Activated T-cell treated with anti-CD3 and anti-CD28 coated beads, Interleukin-2, amount 50 U/mL, for 4 hours (primary cell): ENCODE data around the gene SACS. TPM values are rescaled to one million over a fixed set of nuclear protein-coding genes. Genes with fewer than 3 reads are reported as not detected.
A peak's percentile ranks its signal among the peaks of the same experiment; 100 is the strongest.

ENCODE experiments used
- ATAC-seq, 2 donors: fragments of 200-7000 bp; cut with Tn5 transposase; one replicate each; pipeline ENCODE4 v1.10.0; 2021
- DNase-seq: peaks from one replicate; pipeline ENCODE4 v3.0.0-alpha.2; 2020
- H3K27me3 Mint-ChIP-seq: one replicate; pipeline ENCODE4 v1.8.0; 2021; ENCODE audit warnings: low read depth, mixed read lengths
- H3K36me3 Mint-ChIP-seq: one replicate; pipeline ENCODE4 v1.8.0; 2022; ENCODE audit warnings: mixed read lengths; ENCODE audit not compliant: insufficient read depth
- H3K4me1 Mint-ChIP-seq: one replicate; pipeline ENCODE4 v1.8.0; 2021; ENCODE audit warnings: low read depth, mixed read lengths
- H3K4me3 Mint-ChIP-seq: one replicate; pipeline ENCODE4 v1.8.0; 2021; ENCODE audit warnings: mild to moderate bottlenecking, moderate library complexity, mixed read lengths
- H3K9me3 Mint-ChIP-seq: one replicate; pipeline ENCODE4 v1.8.0; 2021; ENCODE audit warnings: mixed read lengths
- total RNA-seq, 3 donors: library from RNA; stranded (reverse); gene quantifications; one replicate each; pipeline ENCODE4 v1.2.1, GENCODE V29; 2021

The SACS gene
- total RNA-seq = 10 to 100 TPM; 46.5 to 55.0 (median 51.5) TPM

GRCh38 chr13:23433171-23434153 lies at the start of gene SACS:
SACS (minus strand) TSS chr13:23433702; CDS start chr13:23411239, 22,463 bp downstream.
- H3K4me3 Mint-ChIP-seq = no peak within 1 kb of the TSS
- ATAC-seq (no peak), DNase-seq (no peak)
- peaks cover 1% of the 10 kb centered on the region for H3K4me1 Mint-ChIP-seq
- H3K27me3 Mint-ChIP-seq = peaks cover 30% of the 10 kb centered on the region
- no peaks in the 10 kb centered on the region for H3K9me3 Mint-ChIP-seq
- H3K36me3 Mint-ChIP-seq = no peaks in the 10 kb centered on the region

GRCh38 chr13:23480324-23480723 lies 46.8 kb upstream of the SACS start:
- no peak for ATAC-seq
- Mint-ChIP-seq H3K4me3 (no peak overlapping the region), H3K36me3 (no peaks in the 10 kb centered on the region), H3K4me1 (no peaks in the 10 kb centered on the region), H3K9me3 (peaks cover 31% of the 10 kb centered on the region), H3K27me3 (peaks cover 15% of the 10 kb centered on the region)
- DNase-seq = no peak

GRCh38 chr13:23477101-23477500 lies 43.6 kb upstream of the SACS start:
- no peak for DNase-seq
- Mint-ChIP-seq H3K4me1 (no peaks in the 10 kb centered on the region), H3K36me3 (no peaks in the 10 kb centered on the region), H3K4me3 (no peak overlapping the region), H3K27me3 (peaks cover 10% of the 10 kb centered on the region), H3K9me3 (peaks cover 29% of the 10 kb centered on the region)
- ATAC-seq = no peak

- Mint-ChIP-seq H3K4me3 (no peak overlapping the region), H3K36me3 (no peaks in the 10 kb centered on the region), H3K9me3 (no peaks in the 10 kb centered on the region), H3K27me3 (peaks cover 9% of the 10 kb centered on the region), H3K4me1 (no peaks in the 10 kb centered on the region)
- no peak for DNase-seq
- ATAC-seq = no peak
Measured at GRCh38 chr13:23473221-23473620, 39.7 kb upstream of the SACS start.

GRCh38 chr13:23472189-23472588 lies 38.7 kb upstream of the SACS start:
- Mint-ChIP-seq H3K27me3 (peaks cover 9% of the 10 kb centered on the region), H3K9me3 (no peaks in the 10 kb centered on the region), H3K36me3 (no peaks in the 10 kb centered on the region), H3K4me3 (no peak overlapping the region), H3K4me1 (no peaks in the 10 kb centered on the region)
- ATAC-seq (no peak), DNase-seq (no peak)

- H3K9me3 Mint-ChIP-seq = no peaks in the 10 kb centered on the region
- no peaks in the 10 kb centered on the region for H3K36me3 Mint-ChIP-seq
- H3K4me1 Mint-ChIP-seq = peaks cover 6% of the 10 kb centered on the region
- no peak overlapping the region for H3K4me3 Mint-ChIP-seq
- ATAC-seq = no peak
- no peak for DNase-seq
- H3K27me3 Mint-ChIP-seq = peaks cover 7% of the 10 kb centered on the region
Measured at GRCh38 chr13:23470790-23471614, 37.5 kb upstream of the SACS start.

GRCh38 chr13:23469951-23470421 lies 36.5 kb upstream of the SACS start:
- no peak overlapping the region for H3K4me3 Mint-ChIP-seq
- peaks cover 7% of the 10 kb centered on the region for H3K27me3 Mint-ChIP-seq
- no peaks in the 10 kb centered on the region for H3K9me3 Mint-ChIP-seq
- H3K4me1 Mint-ChIP-seq = peaks cover 7% of the 10 kb centered on the region
- ATAC-seq (no peak), DNase-seq (no peak)
- H3K36me3 Mint-ChIP-seq = no peaks in the 10 kb centered on the region

GRCh38 chr13:23468811-23469210 lies 35.3 kb upstream of the SACS start:
- Mint-ChIP-seq H3K36me3 (no peaks in the 10 kb centered on the region), H3K9me3 (no peaks in the 10 kb centered on the region), H3K27me3 (peaks cover 7% of the 10 kb centered on the region), H3K4me3 (no peak overlapping the region), H3K4me1 (peaks cover 7% of the 10 kb centered on the region)
- DNase-seq (no peak), ATAC-seq (no peak)

- Mint-ChIP-seq H3K36me3 (no peaks in the 10 kb centered on the region), H3K4me1 (peaks cover 7% of the 10 kb centered on the region), H3K4me3 (no peak overlapping the region)
Measured at GRCh38 chr13:23467932-23468278, 34.4 kb upstream of the SACS start.

GRCh38 chr13:23467048-23467931 lies 33.8 kb upstream of the SACS start:
- H3K4me1 Mint-ChIP-seq = peaks cover 7% of the 10 kb centered on the region
- peaks cover 7% of the 10 kb centered on the region for H3K27me3 Mint-ChIP-seq
- no peak overlapping the region for H3K4me3 Mint-ChIP-seq
- H3K9me3 Mint-ChIP-seq = no peaks in the 10 kb centered on the region
- DNase-seq (no peak), ATAC-seq (no peak)
- no peaks in the 10 kb centered on the region for H3K36me3 Mint-ChIP-seq

More at GRCh38 chr13:23467932-23468278, 34.4 kb upstream of the SACS start:
- no peaks in the 10 kb centered on the region for H3K9me3 Mint-ChIP-seq
- DNase-seq (no peak), ATAC-seq (no peak)
- H3K27me3 Mint-ChIP-seq = peaks cover 7% of the 10 kb centered on the region

- peak; percentile 90 to 93 for ATAC-seq
- Mint-ChIP-seq H3K4me1 (peaks cover 7% of the 10 kb centered on the region), H3K4me3 (peak overlapping the region; percentile 70), H3K36me3 (no peaks in the 10 kb centered on the region), H3K27me3 (peaks cover 4% of the 10 kb centered on the region), H3K9me3 (no peaks in the 10 kb centered on the region)
- DNase-seq = peak; percentile 57
Measured at GRCh38 chr13:23466144-23467002, 32.9 kb upstream of the SACS start.

GRCh38 chr13:23463661-23464060 lies 30.2 kb upstream of the SACS start:
- Mint-ChIP-seq H3K4me3 (no peak overlapping the region), H3K27me3 (peaks cover 3% of the 10 kb centered on the region), H3K9me3 (no peaks in the 10 kb centered on the region), H3K36me3 (no peaks in the 10 kb centered on the region), H3K4me1 (peaks cover 7% of the 10 kb centered on the region)
- no peak for DNase-seq
- ATAC-seq = no peak
